NCI-H2196 treated with DMSO at 0.1 percent for 48 hours (cell line): ENCODE results near the gene VILL.

Experiments
- DNase-seq: peaks from one replicate; lab custom pipeline; 2025; ENCODE audit not compliant: unreplicated experiment; lab: John Stamatoyannopoulos, UW

The VILL gene

DNA sequence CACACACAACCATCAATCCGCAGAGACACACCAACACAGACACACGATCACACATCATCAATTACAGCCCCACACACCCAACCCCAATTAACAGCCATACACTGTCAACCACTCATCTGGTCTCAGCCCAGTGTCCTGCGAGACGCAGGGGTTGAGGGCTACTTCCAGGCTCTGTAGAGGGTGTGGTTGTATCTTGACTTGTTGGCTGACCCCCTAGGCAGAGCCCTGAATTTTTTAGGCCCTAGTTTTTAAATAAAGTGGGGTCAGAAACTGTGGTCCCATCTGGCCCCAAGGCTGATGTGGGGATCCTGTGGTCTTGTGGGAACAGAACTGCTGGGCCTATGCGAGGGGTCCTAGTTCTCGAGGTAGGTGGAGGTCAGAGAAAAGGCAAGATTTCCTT lies 9.2 kb downstream of the VILL start:
- no peak for DNase-seq

- DNase-seq: no peak
These were observed 9.8 kb downstream of the VILL start for GRCh38 chr3:38000242-38000916.

- no peak for DNase-seq
These were observed 10.4 kb downstream of the VILL start for GRCh38 chr3:38000965-38001455.

GRCh38 chr3:38001456-38002081 lies 11.0 kb downstream of the VILL start:
- no peak for DNase-seq

GRCh38 chr3:38002291-38002876 lies 11.8 kb downstream of the VILL start:
- DNase-seq: no peak

DNA sequence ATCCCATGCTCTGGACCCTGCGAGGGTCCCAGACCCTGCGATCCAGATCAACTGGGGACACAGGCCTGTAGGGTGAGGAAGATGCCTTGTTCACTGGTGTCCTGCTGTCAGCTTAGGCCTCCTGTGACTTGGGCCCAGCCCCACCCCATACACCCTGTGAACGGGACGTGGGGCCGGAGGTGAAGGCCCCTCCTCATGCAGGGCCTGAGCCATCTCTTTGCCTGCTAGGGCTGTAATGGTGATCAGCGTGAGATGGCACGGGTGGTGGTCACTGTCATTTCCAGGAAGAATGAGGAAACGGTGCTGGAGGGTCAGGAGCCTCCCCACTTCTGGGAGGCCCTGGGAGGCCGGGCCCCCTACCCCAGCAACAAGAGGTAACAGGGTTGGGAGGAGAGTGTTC lies 12.4 kb downstream of the VILL start:
- no peak for DNase-seq

- no peak for DNase-seq
These were observed 12.8 kb downstream of the VILL start for GRCh38 chr3:38003371-38003816.

DNA sequence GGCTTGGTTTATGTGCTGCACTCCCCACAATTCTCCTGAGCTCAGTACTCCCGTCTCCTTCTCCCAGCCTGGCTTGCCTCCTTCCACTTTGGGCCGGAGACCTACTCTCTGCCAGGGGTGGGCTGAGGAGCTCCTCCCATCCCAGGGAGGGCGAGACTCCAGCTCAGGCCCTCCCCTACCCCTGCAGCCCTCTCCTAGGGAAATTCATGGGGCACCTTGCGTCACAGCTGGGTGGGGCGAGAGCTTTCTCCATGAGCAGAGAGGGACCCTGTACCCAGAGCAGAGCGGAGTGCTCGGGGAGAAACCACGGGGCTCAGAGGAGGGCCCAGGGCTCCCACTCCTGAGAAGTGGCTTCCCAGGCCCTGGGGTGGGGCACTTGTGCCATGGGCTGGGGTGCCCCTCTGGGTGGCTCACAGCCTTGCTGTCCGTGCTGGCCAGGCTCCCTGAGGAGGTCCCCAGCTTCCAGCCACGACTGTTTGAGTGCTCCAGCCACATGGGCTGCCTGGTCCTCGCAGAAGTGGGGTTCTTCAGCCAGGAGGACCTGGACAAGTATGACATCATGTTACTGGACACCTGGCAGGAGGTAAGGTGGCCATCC lies 13.3 kb downstream of the VILL start:
- no peak for DNase-seq

- no peak for DNase-seq
These were observed 14.0 kb downstream of the VILL start for GRCh38 chr3:38004415-38005075.

DNA sequence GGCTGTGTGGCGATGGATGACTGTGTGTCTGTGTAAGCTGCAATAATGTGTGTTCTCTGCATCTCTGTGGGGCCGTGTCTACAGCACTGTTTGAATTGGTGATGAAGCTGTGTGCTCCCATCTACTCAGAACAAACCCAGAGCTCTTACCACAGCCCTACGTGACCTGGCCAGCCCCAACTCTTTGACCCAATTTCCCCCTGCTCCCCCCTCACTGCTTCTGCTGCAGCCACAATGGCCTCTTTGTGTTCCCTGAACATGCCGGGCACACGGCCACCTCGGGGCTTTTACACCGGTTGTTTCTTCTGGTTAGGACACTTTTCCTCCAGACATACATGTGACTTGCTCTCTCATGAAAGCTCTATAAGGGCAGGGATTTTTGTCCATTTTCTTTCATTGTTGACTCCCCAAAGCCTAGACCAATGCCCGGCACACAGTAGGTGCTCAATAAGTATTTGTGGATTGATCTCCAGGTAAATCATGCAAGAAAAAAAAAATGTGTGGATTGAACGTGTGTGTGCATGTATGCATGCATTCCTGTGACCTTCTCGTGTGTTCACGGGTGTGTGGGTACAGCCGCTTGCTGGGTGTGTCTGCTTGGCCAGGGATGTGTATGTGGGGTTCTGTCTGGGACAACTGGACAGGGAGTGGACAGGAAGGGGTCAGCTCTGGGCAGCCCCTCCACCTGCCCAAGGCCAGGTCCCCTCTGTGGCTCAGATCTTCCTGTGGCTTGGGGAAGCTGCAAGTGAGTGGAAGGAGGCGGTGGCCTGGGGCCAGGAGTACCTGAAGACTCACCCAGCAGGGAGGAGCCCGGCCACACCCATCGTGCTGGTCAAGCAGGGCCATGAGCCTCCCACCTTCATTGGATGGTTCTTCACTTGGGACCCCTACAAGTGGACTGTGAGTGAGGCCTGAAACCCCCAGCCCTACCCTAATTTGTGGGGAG lies 14.8 kb downstream of the VILL start:
- DNase-seq: no peak

- DNase-seq: no peak
These were observed 15.4 kb downstream of the VILL start for GRCh38 chr3:38006031-38006430.

DNA sequence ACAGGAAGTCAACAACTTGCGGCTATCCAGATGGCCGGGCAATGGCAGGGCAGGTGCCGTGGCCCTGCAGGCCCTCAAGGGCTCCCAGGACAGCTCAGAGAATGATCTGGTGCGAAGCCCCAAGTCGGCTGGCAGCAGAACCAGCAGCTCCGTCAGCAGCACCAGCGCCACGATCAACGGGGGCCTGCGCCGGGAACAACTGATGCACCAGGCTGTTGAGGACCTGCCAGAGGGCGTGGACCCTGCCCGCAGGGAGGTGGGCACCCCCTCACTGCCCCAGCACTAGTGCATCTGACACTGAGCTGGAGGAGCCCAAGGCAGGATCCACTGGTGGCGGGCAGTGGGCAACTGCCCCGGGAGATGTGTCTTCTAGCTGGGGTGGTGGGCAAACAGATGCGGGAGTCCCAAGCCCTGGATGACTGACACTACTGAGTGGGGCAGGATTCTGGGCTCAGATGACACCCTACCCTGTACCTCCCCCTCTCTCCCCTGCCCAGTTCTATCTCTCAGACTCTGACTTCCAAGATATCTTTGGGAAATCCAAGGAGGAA lies 15.9 kb downstream of the VILL start:
- DNase-seq: no peak

DNA sequence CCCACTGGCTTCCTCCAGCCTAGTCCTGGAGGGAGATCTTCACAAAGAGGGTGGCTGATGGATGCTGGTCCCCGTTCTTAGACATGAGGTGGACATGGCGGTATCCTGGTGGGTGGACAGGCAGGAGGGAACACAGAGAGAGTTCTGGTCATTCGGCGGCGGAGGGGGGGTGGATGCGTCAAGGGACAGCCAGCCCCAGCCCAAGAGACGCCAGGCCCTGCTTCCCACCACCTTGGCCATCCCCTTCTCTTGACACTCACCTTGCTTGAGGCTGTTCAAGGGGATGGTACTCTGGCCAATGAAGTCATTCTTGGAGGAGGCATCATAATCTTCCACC lies 17.1 kb downstream of the VILL start:
- DNase-seq: no peak

DNA sequence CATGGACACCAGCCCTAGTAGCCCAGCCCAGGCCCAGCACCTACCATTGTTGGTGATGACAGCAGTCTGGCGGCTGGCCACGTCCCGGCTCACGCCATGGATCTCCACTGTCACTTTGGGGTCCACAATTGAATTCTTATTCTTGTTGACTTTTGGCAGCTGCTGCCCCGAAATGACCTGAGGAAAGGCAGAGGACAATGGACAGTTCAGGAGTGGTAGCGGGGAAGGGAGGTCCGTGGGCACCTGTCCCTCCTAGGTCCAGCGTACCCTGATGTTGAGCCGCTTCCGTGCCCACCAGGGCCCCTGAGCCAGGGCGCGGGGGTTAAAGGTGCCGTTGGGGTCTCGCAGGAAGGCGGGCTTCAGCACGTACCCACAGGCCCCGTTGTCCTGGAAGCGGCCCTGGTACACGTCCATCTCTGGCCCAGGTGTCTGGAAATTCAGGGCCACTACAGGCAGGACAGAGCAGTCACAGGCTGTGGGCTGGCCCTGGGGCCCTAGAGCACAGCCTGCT lies 17.7 kb downstream of the VILL start:
- DNase-seq: no peak

DNA sequence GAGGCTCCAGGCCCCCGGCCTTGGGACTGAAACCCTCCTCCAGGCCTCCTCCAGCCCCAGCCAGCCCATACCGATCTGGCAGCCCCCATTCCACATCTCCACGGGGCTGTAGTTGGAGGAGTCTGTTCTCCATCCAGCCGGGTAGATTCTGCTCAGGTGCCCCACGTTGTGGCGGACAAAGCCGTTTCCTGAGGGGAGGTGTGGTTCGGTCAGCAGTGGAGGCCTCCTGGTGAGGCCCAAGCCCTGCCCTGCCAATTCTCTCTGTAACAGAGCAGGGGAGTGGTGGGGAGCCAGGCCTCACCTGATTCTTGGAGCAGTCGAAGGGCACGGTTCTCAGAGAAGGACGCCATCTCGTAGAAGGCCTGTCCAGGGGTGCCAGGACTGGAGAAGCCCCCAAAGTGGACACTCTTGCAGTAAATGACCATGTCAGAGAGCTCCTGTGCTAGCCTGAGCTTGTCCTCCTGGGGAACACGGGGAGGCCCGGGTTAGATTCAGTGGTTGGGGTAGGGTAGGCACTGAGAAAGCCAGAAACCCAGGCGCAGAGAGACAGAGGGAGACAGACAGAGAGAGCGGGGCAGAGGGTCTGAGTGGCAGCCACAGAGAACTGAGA lies 18.5 kb downstream of the VILL start:
- DNase-seq: no peak

- DNase-seq: no peak
These were observed 19.4 kb downstream of the VILL start for GRCh38 chr3:38009807-38010591.

DNA sequence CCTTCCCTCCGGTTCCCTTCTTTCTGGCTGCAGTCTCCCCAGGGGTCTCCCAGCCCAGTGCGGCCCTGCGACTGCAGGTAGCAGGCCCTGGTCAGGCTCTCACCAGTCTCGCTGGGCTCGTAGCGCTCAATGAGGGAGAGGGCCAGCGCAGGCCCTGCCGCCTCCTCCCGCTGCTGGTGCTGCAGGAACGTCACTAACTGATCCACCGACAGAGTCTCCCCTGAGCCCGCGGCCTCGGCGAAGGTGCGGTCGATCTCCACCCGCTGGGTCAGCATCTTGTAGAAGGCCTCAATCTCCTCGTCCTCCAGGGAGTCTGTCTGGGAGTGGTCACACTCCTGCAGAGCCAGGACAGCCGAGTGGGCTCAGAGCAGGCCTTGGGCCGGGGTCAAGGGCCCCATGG lies 20.5 kb downstream of the VILL start:
- DNase-seq: no peak

- DNase-seq: no peak
These were observed 24.9 kb downstream of the VILL start for GRCh38 chr3:38015485-38015884.

GRCh38 chr3:38015984-38016383 lies 25.4 kb downstream of the VILL start:
- DNase-seq: no peak
